Stomach (tissue), 9 donors: ENCODE data around the gene TGFB1I1. TPM values are rescaled to one million over a fixed set of nuclear protein-coding genes. Genes with fewer than 3 reads are reported as not detected.

Experiments used
- DNase-seq, 2 donors: peaks; one replicate each; pipeline versions ENCODE4 v3.0.0 to v3.0.0-alpha.2; 2013 to 2019
- H3K27ac ChIP-seq, 5 donors: fragments of 200-600 bp in 4 of 5; sonication (generic) in 4 of 5; one replicate each; pipeline ENCODE4 v1.5.1; 2013 to 2019; ENCODE audit warnings: mild to moderate bottlenecking in 1 of 5, moderate library complexity in 1 of 5
- H3K27me3 ChIP-seq, 3 donors: fragments of 200-600 bp; sonication (generic); one replicate each; pipeline ENCODE4 v1.5.1; 2017 to 2019; ENCODE audit warnings: mixed run types in 1 of 3
- H3K36me3 ChIP-seq, 4 donors: fragments of 200-600 bp; sonication (generic); 1 replicate in 3 of 4; 2 replicates in 1 of 4; pipeline ENCODE4 v1.5.1; 2016 to 2019
- H3K4me1 ChIP-seq, 4 donors: fragments of 200-600 bp; sonication (generic); one replicate each; pipeline ENCODE4 v1.5.1; 2016 to 2019
- H3K4me3 ChIP-seq, 4 donors: fragments of 200-600 bp; sonication (generic) in 3 of 4; one replicate each; pipeline ENCODE4 v1.5.1; 2016 to 2019; ENCODE audit warnings: mild to moderate bottlenecking in 1 of 4
- H3K9me3 ChIP-seq, 4 donors: fragments of 200-600 bp; sonication (generic); one replicate each; pipeline ENCODE4 v1.5.1; 2016 to 2019
- EP300 ChIP-seq: sonication (generic); formaldehyde crosslinking; IDR thresholded peaks from one replicate; pipeline ENCODE4 v1.6.1; 2017; ENCODE audit warnings: antibody characterized with exemption
- POLR2A ChIP-seq, 4 donors: fragments of 450-650 bp; IDR thresholded peaks; one replicate each; pipeline ENCODE4 v1.6.1; 2016; ENCODE audit warnings: antibody characterized with exemption in 4 of 4, control low read depth in 2 of 4, mild to moderate bottlenecking in 1 of 4, moderate library complexity in 1 of 4
- POLR2AphosphoS5 ChIP-seq, 3 donors: sonication (generic); formaldehyde crosslinking; IDR thresholded peaks; one replicate each; pipeline ENCODE4 v1.6.1; 2016; ENCODE audit warnings: antibody characterized with exemption in 3 of 3
- WGBS, 5 donors: extraction: QIAGEN DNeasy Blood & Tissue Kit in 3 of 5; methylation state at CpG; one replicate each; pipeline versions ENCODE4 v1.1.5 to v1.1.7; 2013 to 2018; 5-methylcytosine and 5-hydroxymethylcytosine counted together
- intact Hi-C: fragments of 100-400 bp; cut with DNase I; formaldehyde crosslinking; loops from one replicate; pipeline ENCODE4 v1.15.1; 2023; ENCODE audit warnings: low total_unique reads
- polyA plus RNA-seq, 3 donors: library from polyadenylated mRNA; stranded (reverse); fragments of 200-250 nt; gene quantifications; one replicate each; pipeline ENCODE4 v1.2.3, GENCODE V29; 2013
- total RNA-seq, 5 donors: library from RNA; depleted of rRNA; stranded (reverse); fragments of >200 nt; gene quantifications; one replicate each; pipeline versions ENCODE4 v1.1.0 to v1.2.3, GENCODE V29; 2014 to 2016
- TF ChIP-seq, protein P1 (sequence below), 7 experiments: fragments of 450-650 bp in 4 of 7; fragments of 200-600 bp in 3 of 7; sonication (generic) in 3 of 7; IDR thresholded peaks; one replicate each; pipeline ENCODE4 v1.5.1; 2016 to 2019; ENCODE audit warnings: antibody characterized with exemption in 7 of 7, control low read depth in 2 of 7, mild to moderate bottlenecking in 1 of 7
- donor health status: healthy with polysubstance abuse.
- donor health status: Bipolar disorder and iron deficiency.
- donor health status: healthy.

The TGFB1I1 gene
- total and polyA plus RNA-seq, 8 donors: 36.0 to 84.0 (median 49.2) TPM

GRCh38 chr16:31496670-31497069 lies 24.7 kb downstream of the TGFB1I1 start:
- Histone ChIP-seq H3K27ac (no peak overlapping the region), H3K27me3 (no peaks in the 10 kb centered on the region), H3K9me3 (no peaks in the 10 kb centered on the region), H3K4me3 (no peak overlapping the region), H3K36me3 (peaks cover 44 to 92% (median 90%) of the 10 kb centered on the region in 4 donors), H3K4me1 (peaks cover 0 to 7% (median 0%) of the 10 kb centered on the region in 4 donors)
- 84 to 89% (median 87%) methylated on average over 8 to 10 of the region's 10 CpGs for WGBS, 5 donors
- no peak for TF ChIP-seq POLR2AphosphoS5 (IDR thresholded peaks at IDR 0.05)
- no peak for TF ChIP-seq EP300
- TF ChIP-seq, protein P1, sequence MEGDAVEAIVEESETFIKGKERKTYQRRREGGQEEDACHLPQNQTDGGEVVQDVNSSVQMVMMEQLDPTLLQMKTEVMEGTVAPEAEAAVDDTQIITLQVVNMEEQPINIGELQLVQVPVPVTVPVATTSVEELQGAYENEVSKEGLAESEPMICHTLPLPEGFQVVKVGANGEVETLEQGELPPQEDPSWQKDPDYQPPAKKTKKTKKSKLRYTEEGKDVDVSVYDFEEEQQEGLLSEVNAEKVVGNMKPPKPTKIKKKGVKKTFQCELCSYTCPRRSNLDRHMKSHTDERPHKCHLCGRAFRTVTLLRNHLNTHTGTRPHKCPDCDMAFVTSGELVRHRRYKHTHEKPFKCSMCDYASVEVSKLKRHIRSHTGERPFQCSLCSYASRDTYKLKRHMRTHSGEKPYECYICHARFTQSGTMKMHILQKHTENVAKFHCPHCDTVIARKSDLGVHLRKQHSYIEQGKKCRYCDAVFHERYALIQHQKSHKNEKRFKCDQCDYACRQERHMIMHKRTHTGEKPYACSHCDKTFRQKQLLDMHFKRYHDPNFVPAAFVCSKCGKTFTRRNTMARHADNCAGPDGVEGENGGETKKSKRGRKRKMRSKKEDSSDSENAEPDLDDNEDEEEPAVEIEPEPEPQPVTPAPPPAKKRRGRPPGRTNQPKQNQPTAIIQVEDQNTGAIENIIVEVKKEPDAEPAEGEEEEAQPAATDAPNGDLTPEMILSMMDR (IDR thresholded peaks at IDR 0.05): no peak
- no peak for TF ChIP-seq POLR2A (IDR thresholded peaks at IDR 0.05)
- DNase-seq: no peak
- intact Hi-C loops: no loop called here

GRCh38 chr16:31498493-31498892 lies 26.5 kb downstream of the TGFB1I1 start:
- no peak overlapping the region for H3K4me3 ChIP-seq
- no peak overlapping the region for H3K27ac ChIP-seq
- TF ChIP-seq EP300: no peak
- TF ChIP-seq POLR2AphosphoS5 (IDR thresholded peaks at IDR 0.05): no peak
- TF ChIP-seq POLR2A (IDR thresholded peaks at IDR 0.05): no peak
- TF ChIP-seq, protein P1 (IDR thresholded peaks at IDR 0.05): no peak
- no peaks in the 10 kb centered on the region for H3K9me3 ChIP-seq
- intact Hi-C loops: no loop called here
- H3K27me3 ChIP-seq: no peaks in the 10 kb centered on the region
- DNase-seq: no peak
- H3K36me3 ChIP-seq: peaks cover 35 to 73% (median 72%) of the 10 kb centered on the region in 4 donors
- WGBS, 5 donors: 92 to 100% (median 98%) methylated on average over 8 of the region's 8 CpGs
- peaks cover 0 to 8% (median 2%) of the 10 kb centered on the region in 4 donors for H3K4me1 ChIP-seq

GRCh38 chr16:31499928-31500327 lies 28.0 kb downstream of the TGFB1I1 start:
- Histone ChIP-seq H3K4me1 (peaks cover 0 to 8% (median 5%) of the 10 kb centered on the region in 4 donors), H3K9me3 (no peaks in the 10 kb centered on the region), H3K4me3 (no peak overlapping the region), H3K36me3 (peaks cover 34 to 67% (median 60%) of the 10 kb centered on the region in 4 donors), H3K27me3 (no peaks in the 10 kb centered on the region), H3K27ac (no peak overlapping the region)
- no peak for DNase-seq
- intact Hi-C loops: no loop called here
- TF ChIP-seq POLR2AphosphoS5 (IDR thresholded peaks at IDR 0.05): no peak
- WGBS, 5 donors: 89 to 97% (median 95%) methylated on average over 8 of the region's 8 CpGs

GRCh38 chr16:31501226-31501965 lies 29.4 kb downstream of the TGFB1I1 start:
- intact Hi-C loops: no loop called here
- H3K4me1 ChIP-seq: peaks cover 0 to 18% (median 12%) of the 10 kb centered on the region in 4 donors
- no peak overlapping the region for H3K27ac ChIP-seq
- H3K4me3 ChIP-seq: no peak overlapping the region
- peaks cover 22 to 65% (median 58%) of the 10 kb centered on the region in 4 donors for H3K36me3 ChIP-seq
- H3K9me3 ChIP-seq: no peaks in the 10 kb centered on the region
- no peaks in the 10 kb centered on the region for H3K27me3 ChIP-seq
- 69 to 79% (median 74%) methylated on average over 3 of the region's 3 CpGs for WGBS, 5 donors
- DNase-seq: no peak
- TF ChIP-seq, protein P1 (IDR thresholded peaks at IDR 0.05): no peak
- no peak for TF ChIP-seq POLR2AphosphoS5 (IDR thresholded peaks at IDR 0.05)
- TF ChIP-seq EP300: no peak
- TF ChIP-seq POLR2A (IDR thresholded peaks at IDR 0.05): no peak

DNA sequence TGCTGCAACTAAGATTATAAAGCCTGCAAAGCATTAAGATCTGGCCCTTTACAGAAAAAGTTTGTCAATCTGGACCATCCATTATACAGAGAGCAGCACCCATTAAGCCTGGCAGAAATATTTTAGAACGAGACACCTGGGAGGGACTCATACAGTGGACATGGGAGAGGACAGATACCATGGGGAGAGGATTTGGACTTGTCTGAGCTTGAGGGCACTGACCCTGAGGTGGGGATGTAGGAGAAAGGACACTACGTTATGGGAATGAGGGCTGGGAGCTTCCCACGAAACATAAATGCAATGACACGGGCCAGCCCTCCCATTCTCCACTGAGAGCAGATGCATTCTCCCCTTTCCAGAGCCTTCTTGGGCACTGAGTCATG lies 30.0 kb downstream of the TGFB1I1 start:
- TF ChIP-seq POLR2A (IDR thresholded peaks at IDR 0.05) (no peak), POLR2AphosphoS5 (IDR thresholded peaks at IDR 0.05) (no peak), EP300 (no peak)
- TF ChIP-seq, protein P1 (IDR thresholded peaks at IDR 0.05): no peak
- 73 to 88% (median 78%) methylated on average over 4 of the region's 4 CpGs for whole genome bisulfite sequencing, 5 donors
- Histone ChIP-seq H3K9me3 (no peaks in the 10 kb centered on the region), H3K4me1 (peaks cover 3 to 24% (median 18%) of the 10 kb centered on the region in 4 donors), H3K36me3 (peaks cover 17 to 60% (median 53%) of the 10 kb centered on the region in 4 donors), H3K27ac (no peak overlapping the region), H3K4me3 (no peak overlapping the region), H3K27me3 (no peaks in the 10 kb centered on the region)
- no peak for DNase-seq
- intact Hi-C loops: no loop called here
